Measurements from ENCODE around the gene STK39. TPM values are rescaled to one million over a fixed set of nuclear protein-coding genes. Genes with fewer than 3 reads are reported as not detected.
A peak's percentile ranks its signal among the peaks of the same experiment; 100 is the strongest.
"Not testable (repeated sequence)": the region's sequence is repeated elsewhere in the genome, so short reads cannot be mapped to it uniquely, and the experiment has no call there.

Gene STK39
- total RNA-seq, 1 donor from 2014 or later: 28.2 TPM

GRCh38 chr2:168132389-168132788, 115.0 kb downstream of the STK39 start:
- Mint-ChIP-seq H3K27me3 (ENCODE audit: low read depth) (no peaks in the 10 kb centered on the region), H3K4me3 (no peak overlapping the region), H3K9me3 (peaks cover 4% of the 10 kb centered on the region), H3K36me3 (ENCODE audit: low read depth) (peaks cover 21% of the 10 kb centered on the region), H3K4me1 (peaks cover 44% of the 10 kb centered on the region), H3K27ac (ENCODE audit: unreplicated experiment) (peak overlapping the region; percentile 4)
- DNase-seq (ENCODE audit: low read depth, low spot score): no peak
- no peak for TF ChIP-seq CTCF (conservative IDR thresholded peaks at IDR 0.05)

- H3K27ac Mint-ChIP-seq (ENCODE audit: unreplicated experiment): no peak overlapping the region
- H3K9me3 Mint-ChIP-seq: no peaks in the 10 kb centered on the region
- no peak overlapping the region for H3K4me3 Mint-ChIP-seq
- TF ChIP-seq CTCF (conservative IDR thresholded peaks at IDR 0.05): no peak
- peaks cover 22% of the 10 kb centered on the region for H3K36me3 Mint-ChIP-seq (ENCODE audit: low read depth)
- peaks cover 31% of the 10 kb centered on the region for H3K4me1 Mint-ChIP-seq
- no peaks in the 10 kb centered on the region for H3K27me3 Mint-ChIP-seq (ENCODE audit: low read depth)
- no peak for DNase-seq (ENCODE audit: low read depth, low spot score)
Measured at GRCh38 chr2:168130346-168130745, 117.0 kb downstream of the STK39 start.

- Mint-ChIP-seq H3K9me3 (no peaks in the 10 kb centered on the region), H3K36me3 (ENCODE audit: low read depth) (peaks cover 24% of the 10 kb centered on the region), H3K4me1 (peaks cover 19% of the 10 kb centered on the region), H3K27me3 (ENCODE audit: low read depth) (no peaks in the 10 kb centered on the region), H3K4me3 (no peak overlapping the region), H3K27ac (ENCODE audit: unreplicated experiment) (no peak overlapping the region)
- TF ChIP-seq CTCF (conservative IDR thresholded peaks at IDR 0.05): no peak
- no peak for DNase-seq (ENCODE audit: low read depth, low spot score)
Measured at GRCh38 chr2:168127371-168127770, 120.0 kb downstream of the STK39 start.

GRCh38 chr2:168122210-168122609, 125.2 kb downstream of the STK39 start:
- not testable (repeated sequence) for H3K27me3 Mint-ChIP-seq (ENCODE audit: low read depth); DNase-seq (ENCODE audit: low read depth, low spot score); H3K4me1 Mint-ChIP-seq; H3K9me3 Mint-ChIP-seq; H3K27ac Mint-ChIP-seq (ENCODE audit: unreplicated experiment); H3K4me3 Mint-ChIP-seq
- peaks cover 18% of the 10 kb centered on the region for H3K36me3 Mint-ChIP-seq (ENCODE audit: low read depth)

GRCh38 chr2:168120730-168121129, 126.7 kb downstream of the STK39 start:
- Mint-ChIP-seq H3K4me3 (no peak overlapping the region), H3K4me1 (no peaks in the 10 kb centered on the region), H3K27me3 (ENCODE audit: low read depth) (no peaks in the 10 kb centered on the region), H3K36me3 (ENCODE audit: low read depth) (peaks cover 15% of the 10 kb centered on the region), H3K27ac (ENCODE audit: unreplicated experiment) (no peak overlapping the region), H3K9me3 (no peaks in the 10 kb centered on the region)
- no peak for TF ChIP-seq CTCF (conservative IDR thresholded peaks at IDR 0.05)
- DNase-seq (ENCODE audit: low read depth, low spot score): no peak

- H3K4me1 Mint-ChIP-seq: no peaks in the 10 kb centered on the region
- H3K27me3 Mint-ChIP-seq (ENCODE audit: low read depth): no peaks in the 10 kb centered on the region
- no peak for DNase-seq (ENCODE audit: low read depth, low spot score)
- no peaks in the 10 kb centered on the region for H3K9me3 Mint-ChIP-seq
- TF ChIP-seq CTCF (conservative IDR thresholded peaks at IDR 0.05): no peak
- H3K4me3 Mint-ChIP-seq: no peak overlapping the region
- H3K27ac Mint-ChIP-seq (ENCODE audit: unreplicated experiment): no peak overlapping the region
- H3K36me3 Mint-ChIP-seq (ENCODE audit: low read depth): peaks cover 15% of the 10 kb centered on the region
Measured at GRCh38 chr2:168120310-168120709, 127.1 kb downstream of the STK39 start.

Measured in neural crest cell (in vitro differentiated cells).